BJ (cell line): ENCODE results near the gene PLXNA2. TPM values are rescaled to one million over a fixed set of nuclear protein-coding genes. Genes with fewer than 3 reads are reported as not detected.

Experiments used
- CTCF ChIA-PET: fragments of 350-600 bp; formaldehyde crosslinking; extraction: SDS; loops from one replicate; lab custom pipeline; 2021; ENCODE audit warnings: antibody characterized with exemption, inconsistent platforms; lab: Yijun Ruan, JAX
- POLR2A ChIA-PET: fragments of 300-600 bp; sonication (Branson Sonifier 250); formaldehyde crosslinking; extraction: SDS; loops from one replicate; lab custom pipeline; 2021; ENCODE audit warnings: antibody characterized with exemption; lab: Charles Lee
- DNase-seq: peaks from one replicate; pipeline ENCODE4 v3.0.0-alpha.2; 2011; ENCODE audit warnings: low read depth
- H3K27me3 ChIP-seq: 2 replicates; pipeline ENCODE4 v1.6.0; 2011; ENCODE audit warnings: low read length; ENCODE audit not compliant: control insufficient read depth, insufficient read depth
- H3K36me3 ChIP-seq: 2 replicates; pipeline ENCODE4 v1.5.1; 2011; ENCODE audit warnings: low read length; ENCODE audit not compliant: control insufficient read depth, insufficient read depth
- H3K4me3 ChIP-seq: 2 replicates; pipeline ENCODE4 v1.5.1; 2011; ENCODE audit warnings: low read depth, mild to moderate bottlenecking, control low read depth, low read length
- polyA plus RNA-seq: library from polyadenylated mRNA; depleted of rRNA; stranded (reverse); fragments of >200 nt; gene quantifications from 2 replicates; pipeline ENCODE4 v1.2.3, GENCODE V29; 2011
- TF ChIP-seq, protein P1 (sequence below): IDR thresholded peaks from 2 replicates; pipeline ENCODE4 v1.5.1; 2011; ENCODE audit warnings: low read depth, mild to moderate bottlenecking, control low read depth, inconsistent platforms, low read length, moderate library complexity; ENCODE audit not compliant: insufficient read depth

Gene PLXNA2
- polyA plus RNA-seq, 1 experiment = 2.7 TPM

GRCh38 chr1:208009706-208010444 lies 234.3 kb downstream of the PLXNA2 start:
- Histone ChIP-seq H3K4me3 (no peak overlapping the region), H3K36me3 (no peaks in the 10 kb centered on the region), H3K27me3 (no peaks in the 10 kb centered on the region)
- DNase-seq = no peak
- ChIA-PET POLR2A (no interaction called here), CTCF (interaction anchor here (0.8 to 5.8 kb wide), 4 partner anchors 8 to 236 kb away, joined by 3 to 41 read pairs (median 16); no protein-coding TSS in a partner anchor)
- TF ChIP-seq, protein P1, sequence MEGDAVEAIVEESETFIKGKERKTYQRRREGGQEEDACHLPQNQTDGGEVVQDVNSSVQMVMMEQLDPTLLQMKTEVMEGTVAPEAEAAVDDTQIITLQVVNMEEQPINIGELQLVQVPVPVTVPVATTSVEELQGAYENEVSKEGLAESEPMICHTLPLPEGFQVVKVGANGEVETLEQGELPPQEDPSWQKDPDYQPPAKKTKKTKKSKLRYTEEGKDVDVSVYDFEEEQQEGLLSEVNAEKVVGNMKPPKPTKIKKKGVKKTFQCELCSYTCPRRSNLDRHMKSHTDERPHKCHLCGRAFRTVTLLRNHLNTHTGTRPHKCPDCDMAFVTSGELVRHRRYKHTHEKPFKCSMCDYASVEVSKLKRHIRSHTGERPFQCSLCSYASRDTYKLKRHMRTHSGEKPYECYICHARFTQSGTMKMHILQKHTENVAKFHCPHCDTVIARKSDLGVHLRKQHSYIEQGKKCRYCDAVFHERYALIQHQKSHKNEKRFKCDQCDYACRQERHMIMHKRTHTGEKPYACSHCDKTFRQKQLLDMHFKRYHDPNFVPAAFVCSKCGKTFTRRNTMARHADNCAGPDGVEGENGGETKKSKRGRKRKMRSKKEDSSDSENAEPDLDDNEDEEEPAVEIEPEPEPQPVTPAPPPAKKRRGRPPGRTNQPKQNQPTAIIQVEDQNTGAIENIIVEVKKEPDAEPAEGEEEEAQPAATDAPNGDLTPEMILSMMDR = no peak

- Histone ChIP-seq H3K36me3 (no peaks in the 10 kb centered on the region), H3K4me3 (no peak overlapping the region), H3K27me3 (no peaks in the 10 kb centered on the region)
- DNase-seq = no peak
- CTCF ChIA-PET = interaction anchor here (0.8 to 5.8 kb wide), 4 partner anchors 9 to 236 kb away, joined by 3 to 41 read pairs (median 16); no protein-coding TSS in a partner anchor
- POLR2A ChIA-PET = no interaction called here
- TF ChIP-seq, protein P1 = no peak
Measured at GRCh38 chr1:208009303-208009702, 234.9 kb downstream of the PLXNA2 start.

- no peak for DNase-seq
- CTCF ChIA-PET = interaction anchor here (1.0 to 5.8 kb wide), 6 partner anchors 8 to 45 kb away, joined by 3 to 41 read pairs (median 6); no protein-coding TSS in a partner anchor
- Histone ChIP-seq H3K27me3 (no peaks in the 10 kb centered on the region), H3K36me3 (no peaks in the 10 kb centered on the region), H3K4me3 (no peak overlapping the region)
- POLR2A ChIA-PET = interaction anchor here (0.6 kb wide), 1 partner anchor 860 kb away, joined by 11 read pairs; no protein-coding TSS in a partner anchor
- TF ChIP-seq, protein P1 = no peak
Measured at GRCh38 chr1:208008534-208008933, 235.7 kb downstream of the PLXNA2 start.

GRCh38 chr1:208007938-208008342 lies 236.2 kb downstream of the PLXNA2 start:
- no peak overlapping the region for H3K4me3 ChIP-seq

More at GRCh38 chr1:208007938-208008342, 236.2 kb downstream of the PLXNA2 start:
- no peaks in the 10 kb centered on the region for H3K27me3 ChIP-seq
- H3K36me3 ChIP-seq = no peaks in the 10 kb centered on the region
- DNase-seq = no peak
- TF ChIP-seq, protein P1 = no peak
- ChIA-PET POLR2A (interaction anchor here (0.6 kb wide), 1 partner anchor 860 kb away, joined by 11 read pairs; no protein-coding TSS in a partner anchor), CTCF (interaction anchor here (0.5 to 5.8 kb wide), 12 partner anchors 8 to 774 kb away, joined by 3 to 41 read pairs (median 4); no protein-coding TSS in a partner anchor)
